Brain pericyte (primary cell): Measurements from ENCODE around the gene AGPAT1.
"Not testable (repeated sequence)": the region's sequence is repeated elsewhere in the genome, so short reads cannot be mapped to it uniquely, and the experiment has no call there.

ENCODE experiments used
- DNase-seq: peaks from one replicate; pipeline ENCODE4 v3.0.0-alpha.2; 2012; ENCODE audit warnings: low read depth, low spot score

AGPAT1 gene, protein sequence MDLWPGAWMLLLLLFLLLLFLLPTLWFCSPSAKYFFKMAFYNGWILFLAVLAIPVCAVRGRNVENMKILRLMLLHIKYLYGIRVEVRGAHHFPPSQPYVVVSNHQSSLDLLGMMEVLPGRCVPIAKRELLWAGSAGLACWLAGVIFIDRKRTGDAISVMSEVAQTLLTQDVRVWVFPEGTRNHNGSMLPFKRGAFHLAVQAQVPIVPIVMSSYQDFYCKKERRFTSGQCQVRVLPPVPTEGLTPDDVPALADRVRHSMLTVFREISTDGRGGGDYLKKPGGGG

DNA sequence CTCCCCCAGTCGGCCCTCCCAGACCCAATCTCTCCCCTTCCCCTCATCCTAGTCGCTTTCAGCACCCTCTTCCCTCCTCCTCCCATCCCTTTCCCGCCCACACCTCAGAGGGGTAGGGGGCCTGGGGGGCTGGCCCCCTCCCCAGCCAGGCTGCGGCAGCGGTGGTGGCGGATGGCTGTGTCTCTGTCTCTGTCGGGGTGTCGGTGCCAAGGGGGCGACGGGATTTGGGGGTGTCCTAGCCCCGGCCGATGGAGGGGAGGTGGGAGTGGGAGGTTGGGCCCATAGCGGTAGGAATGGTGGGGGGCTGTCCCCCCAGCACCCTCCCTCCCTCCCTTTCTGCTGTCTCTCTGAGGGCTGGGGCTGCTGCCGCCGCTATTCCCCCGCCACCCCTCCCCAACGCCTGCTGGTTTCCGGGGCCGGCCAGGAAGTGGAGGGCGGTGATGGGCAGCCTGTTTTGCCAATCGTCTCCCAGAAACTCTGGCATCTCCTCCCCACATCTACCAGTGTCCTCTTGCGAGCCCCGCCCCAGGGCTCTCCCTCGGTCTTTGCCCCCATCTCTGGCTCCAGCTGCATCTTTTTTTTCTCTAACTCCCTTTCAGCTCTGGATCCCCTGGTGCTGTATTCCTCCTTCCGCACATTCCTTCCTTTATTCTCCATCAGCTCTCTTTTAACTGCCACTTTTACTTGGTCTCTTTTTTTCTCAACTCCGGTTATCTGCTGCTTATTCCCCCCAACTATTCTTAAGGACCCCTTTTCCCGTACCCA lies at the start of gene AGPAT1:
TSS of gene AGPAT1 (minus strand) at position 374 of the 765 bp plus-strand sequence. CDS start 4,588 bp downstream, outside the sequence.
- DNase-seq: peak; percentile 82

DNA sequence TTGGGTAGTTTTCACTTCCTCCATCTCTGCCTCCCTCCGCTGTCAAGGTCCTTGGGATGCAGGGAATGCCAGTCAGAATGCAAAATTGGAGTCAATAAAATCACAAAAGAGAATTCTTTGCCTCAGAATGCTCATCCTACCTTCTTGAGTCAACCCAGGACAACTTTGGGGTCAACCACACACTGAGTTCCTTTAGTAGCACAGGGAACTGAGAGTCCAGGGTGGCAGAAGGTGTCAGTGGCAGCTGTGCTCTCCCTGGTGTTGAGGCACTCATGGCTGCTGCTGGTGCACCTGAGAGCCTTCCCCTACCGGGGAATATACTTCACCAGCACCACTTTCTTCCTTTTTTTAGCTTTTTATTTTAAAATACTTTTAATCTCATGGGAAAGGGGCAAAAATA lies 48.8 kb upstream of the AGPAT1 start:
- no peak for DNase-seq

DNA sequence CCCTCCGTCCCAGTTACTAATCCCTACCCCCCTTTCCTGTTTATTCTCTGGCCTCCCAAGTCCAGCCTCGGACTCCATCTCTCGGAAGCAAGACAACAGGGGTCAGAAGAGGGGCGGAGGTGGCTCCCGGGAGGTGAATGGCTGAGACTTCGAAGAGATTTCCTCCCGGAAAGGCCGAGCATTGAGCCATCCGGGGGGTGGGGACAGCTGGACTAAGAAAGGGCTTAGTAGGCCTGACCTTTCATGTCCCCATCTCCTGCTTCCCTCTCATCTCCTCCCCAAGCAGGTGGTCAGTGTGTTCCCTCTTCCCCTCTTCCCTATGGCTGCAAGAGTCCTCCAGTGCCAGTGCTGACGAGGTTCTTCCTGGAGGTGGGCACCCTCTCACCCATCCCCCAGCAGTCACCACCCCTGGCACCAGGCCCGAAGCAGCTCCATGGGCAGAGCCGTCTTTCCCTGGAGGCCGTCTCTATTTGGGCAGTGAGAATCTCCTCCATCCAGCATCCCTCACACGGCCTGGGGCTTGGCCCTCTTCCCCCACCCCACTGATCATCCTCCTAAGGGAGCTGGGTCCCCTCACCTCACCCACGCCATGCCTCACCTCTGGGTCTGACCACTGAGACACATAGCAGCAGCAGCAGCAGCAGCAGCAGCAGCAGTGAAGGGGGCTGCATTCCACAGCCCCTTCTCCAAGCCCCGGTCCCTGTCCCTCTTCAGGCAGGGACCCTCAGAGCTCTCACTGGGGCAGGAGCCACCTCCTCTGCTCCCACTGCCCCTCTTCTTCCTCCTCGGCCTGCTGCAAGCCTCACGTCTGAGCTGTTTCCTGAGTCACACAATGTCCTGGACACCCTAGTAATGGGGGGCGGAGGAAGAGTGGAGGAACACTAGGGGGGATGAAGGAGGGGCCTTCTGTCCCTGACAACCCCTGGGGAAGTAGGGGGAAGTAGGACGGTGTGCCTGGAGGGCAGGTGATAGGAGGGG lies 47.7 kb upstream of the AGPAT1 start, which contains the start of gene NOTCH4:
TSS of gene NOTCH4 (minus strand) at position 810 of the 978 bp plus-strand sequence. CDS start at position 671, 139 bp downstream.
- DNase-seq: no peak

DNA sequence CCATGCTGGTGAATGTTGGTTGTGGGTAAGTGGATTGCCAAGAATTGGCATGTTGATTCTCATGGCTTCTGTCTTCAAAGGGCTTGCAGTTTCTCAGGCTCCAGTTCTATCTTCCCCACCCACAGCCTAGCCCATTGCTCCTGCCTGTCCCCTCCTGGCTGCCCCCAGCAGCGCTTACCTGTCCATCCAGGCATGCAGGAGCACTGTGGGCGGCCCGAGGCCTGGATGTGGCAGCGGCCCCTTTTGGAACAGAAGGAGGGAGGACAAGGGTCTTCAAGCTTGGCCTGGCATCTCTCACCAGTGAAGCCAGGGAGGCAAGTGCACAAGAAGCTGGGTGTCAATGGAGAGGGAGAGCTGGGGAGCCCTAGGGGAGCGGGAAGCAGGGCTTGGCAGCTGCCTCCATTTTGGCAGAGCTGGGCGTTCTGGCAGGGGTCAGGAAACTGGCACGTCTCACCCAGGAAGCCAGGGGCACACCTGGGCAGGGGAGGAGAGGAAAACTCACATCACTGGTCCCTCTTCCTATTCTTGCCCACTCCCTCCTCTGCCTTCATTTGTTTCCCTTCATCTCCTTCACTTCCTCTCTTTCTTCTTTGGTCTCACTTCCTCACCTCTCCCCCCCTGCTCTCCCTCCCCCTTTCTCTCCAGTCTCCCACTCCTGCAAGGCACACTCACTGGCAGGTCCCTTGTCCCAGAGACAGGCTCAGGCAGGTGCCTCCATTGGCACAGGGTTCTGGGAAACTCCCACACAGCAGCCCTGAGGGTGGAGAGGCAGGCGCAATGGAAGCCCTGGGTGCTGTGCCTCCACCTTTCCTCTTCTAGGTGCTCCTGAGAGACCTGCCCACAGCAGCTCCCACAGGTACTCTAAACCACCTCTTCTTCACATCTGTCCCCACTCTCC lies 46.7 kb upstream of the AGPAT1 start:
- DNase-seq: no peak

DNA sequence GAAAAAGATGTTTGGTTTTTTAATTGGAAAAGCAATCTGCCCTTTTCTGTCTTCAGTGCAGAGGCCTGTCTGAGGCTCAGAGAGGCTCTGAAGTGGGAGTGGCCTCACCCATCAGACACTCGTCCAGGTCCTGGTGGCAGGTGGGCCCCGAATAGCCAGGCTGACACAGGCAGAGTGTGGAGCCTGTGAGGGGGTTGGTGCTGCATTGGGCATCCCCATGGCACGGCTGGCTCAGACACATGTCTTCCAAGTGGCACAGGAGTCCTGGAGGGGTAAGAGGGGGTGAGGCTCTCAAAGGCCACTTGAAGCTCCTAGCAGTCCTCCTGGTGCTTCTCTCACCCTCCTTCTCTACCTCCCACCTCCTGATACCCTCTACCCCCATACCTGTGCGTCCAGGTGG lies 44.1 kb upstream of the AGPAT1 start:
- no peak for DNase-seq

DNA sequence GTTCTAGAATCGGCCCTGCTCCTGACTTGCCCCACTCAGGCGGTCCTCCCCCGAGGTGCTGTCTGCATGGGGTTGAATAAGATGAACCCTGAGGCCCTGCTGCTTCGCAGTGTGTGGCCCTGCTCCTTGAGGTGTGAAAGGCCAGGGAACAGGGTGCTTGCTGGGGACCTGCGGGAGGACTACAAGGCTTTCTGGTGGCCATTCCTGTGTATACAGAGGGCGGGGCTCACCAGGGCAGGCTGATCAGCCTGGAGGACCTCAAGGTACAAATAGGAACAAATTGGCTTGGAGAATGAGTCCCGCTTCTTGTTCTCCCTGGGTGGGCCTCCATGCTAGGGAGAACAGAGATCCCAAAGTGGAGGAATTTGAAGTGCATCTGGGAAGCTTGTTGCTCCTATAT lies 42.3 kb upstream of the AGPAT1 start:
- DNase-seq: no peak

DNA sequence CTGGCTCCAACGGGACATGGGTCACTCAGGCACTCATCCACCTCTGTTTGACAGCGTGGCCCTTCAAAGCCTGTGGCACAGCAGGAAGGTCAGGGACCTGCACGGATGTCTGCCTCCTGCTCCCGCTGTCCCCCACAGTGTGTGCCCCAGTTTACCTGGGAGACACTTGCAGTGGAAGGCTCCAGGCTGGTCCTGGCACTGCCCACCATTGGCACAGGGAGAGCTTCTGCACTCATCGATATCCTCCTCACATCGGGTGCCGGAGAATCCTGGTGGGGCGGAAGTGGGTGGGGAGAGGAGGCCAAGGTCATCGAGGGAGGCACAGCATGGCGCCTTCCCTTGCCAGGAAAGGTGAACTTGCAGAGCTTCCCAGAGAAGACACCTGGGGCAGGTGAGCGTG lies 41.1 kb upstream of the AGPAT1 start:
- no peak for DNase-seq

DNA sequence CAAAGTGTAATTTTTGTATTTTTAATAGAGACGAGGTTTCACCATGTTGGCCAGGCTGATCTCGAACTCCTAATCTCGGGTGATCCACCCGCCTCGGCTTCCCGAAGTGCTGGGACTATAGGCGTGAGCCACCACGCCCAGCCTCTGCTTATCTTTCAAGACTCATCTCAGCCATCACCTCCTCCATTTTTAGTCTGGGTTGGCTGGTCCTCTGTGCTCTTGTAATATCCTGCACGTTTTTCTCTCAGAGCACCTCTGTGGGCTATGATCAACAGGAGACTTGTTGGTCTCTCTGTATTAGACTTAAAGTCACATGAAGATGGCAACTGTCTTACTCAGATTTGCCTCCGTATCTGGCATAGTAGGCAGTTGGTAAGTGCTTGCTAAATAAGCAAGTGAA lies 40.4 kb upstream of the AGPAT1 start:
- DNase-seq: no peak

DNA sequence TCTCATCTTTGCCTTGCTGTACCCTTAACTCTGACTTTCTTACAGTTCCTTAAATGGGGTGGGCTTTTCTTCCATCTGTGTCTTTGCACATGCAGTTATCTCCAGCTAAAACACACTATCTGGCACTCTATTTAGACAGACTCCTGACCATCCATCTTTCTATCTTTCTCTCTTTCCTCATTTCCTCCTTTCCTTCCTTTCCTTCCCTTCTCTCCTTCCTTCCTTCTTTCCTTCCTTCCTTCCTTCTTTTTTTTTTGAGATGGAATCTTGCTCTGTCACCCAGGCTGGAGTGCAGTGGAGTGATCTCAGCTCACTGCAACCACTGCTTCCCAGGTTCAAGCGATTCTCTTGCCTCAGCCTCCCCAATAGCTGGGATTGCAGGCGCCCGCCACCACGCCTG lies 39.7 kb upstream of the AGPAT1 start:
- DNase-seq: no peak

DNA sequence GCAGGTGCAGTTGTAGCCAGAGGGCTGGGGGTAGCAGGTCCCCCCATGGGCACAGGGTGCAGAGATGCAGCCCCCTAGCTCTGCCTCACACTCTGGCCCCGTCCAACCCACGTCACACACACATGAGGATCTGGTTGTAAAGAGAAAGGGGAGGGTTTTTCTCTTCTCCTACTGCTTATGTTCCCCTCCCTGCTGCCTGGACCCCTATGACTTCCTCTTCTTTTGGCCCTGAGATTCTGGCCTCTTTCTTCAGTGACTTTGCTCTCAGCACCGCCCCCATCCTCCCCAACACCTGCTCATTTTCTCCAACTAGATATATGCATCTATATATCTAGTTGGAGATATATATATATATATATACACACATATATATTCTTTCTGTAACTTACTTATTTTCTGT lies 38.2 kb upstream of the AGPAT1 start:
- DNase-seq: no peak

DNA sequence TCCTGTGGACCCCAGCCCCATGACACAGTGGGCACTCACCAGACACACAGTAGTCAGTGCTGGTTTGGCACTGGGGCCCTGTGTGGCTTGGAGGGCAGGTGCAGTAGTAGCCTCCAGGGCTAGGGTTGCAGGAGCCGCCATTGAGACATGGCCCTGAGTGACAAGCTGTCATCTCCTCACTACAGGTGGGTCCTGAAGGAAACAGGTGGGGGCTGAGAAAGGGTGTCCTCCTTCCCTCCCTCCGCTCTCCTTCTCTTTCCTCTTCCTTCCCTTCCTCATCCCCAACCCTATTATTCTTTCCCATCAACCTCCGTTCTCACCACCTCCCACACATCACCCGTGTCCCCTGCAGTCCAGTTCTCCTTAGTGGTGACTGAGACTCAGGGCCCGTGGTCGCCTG lies 37.8 kb upstream of the AGPAT1 start:
- DNase-seq: no peak

DNA sequence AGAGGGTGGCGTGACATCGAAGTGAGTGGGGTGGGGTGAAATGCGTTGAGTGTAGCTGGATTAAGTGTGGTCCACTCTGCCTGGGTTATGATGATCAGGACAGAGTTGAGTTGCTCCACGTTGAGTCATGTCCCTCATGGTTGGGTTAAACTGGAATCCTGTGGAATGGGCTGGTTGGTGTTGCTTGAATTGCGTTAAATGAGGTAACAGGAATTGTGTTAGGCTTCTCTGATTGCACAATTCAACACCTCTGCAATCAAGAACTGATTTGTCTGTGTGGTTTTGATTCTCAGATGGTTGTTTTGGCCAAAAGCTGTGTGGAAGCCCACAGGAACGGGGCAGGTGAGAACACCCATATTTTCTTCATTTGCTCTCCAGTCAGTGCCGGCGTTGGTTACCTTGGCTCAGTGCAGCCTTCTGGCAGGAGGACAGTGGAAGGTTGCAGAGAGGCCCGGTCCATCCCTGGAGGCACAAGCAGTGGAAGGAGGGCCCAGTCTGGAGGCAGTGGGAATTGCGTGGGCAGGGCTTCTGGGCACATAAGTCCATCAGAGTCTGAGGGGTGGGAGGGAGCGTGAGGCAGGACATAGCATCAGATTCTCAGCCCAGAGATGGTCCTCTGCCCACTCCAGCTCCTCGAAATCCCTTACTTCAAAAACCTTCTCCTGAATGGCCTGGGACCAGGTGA lies 36.3 kb upstream of the AGPAT1 start:
- DNase-seq: no peak

DNA sequence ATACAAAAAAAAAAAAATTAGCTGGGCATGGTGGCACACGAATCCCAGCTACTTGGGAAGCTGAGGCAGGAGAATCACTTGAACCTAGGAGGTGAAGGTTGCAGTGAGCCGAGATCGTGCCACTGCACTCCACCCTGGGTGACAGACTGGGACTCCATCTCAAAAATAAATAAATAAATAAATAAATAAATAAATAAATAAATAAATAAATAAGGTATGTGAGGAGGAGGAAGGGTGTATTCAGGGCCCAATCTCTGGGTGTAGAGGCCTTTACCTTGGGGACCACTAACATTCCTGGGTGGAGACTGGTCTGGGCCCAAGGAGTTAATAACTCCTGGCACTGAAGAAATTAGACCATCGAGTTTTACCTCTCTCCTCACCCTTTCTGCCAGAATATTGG lies 35.5 kb upstream of the AGPAT1 start:
- not testable (repeated sequence) for DNase-seq

DNA sequence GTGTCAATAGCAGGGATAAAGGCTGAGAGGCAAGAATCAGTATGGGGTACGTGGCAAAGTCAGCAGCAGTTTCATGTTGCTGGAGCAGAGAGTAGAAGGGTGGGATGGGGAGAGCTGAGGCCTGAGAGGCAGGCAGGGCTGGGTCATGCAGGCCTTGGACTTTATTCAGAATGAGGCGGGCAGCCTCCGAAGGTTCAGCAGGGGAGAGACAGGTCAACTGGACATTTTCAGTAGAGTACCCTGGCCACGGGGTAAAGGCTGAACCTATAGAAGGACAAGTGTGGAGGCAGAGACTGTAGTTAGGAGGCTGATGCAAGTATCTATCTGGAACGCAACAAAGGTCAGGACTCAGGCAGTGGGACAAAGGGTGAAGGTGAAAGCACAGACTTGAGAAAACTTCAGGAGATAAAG lies 34.3 kb upstream of the AGPAT1 start:
- DNase-seq: no peak

DNA sequence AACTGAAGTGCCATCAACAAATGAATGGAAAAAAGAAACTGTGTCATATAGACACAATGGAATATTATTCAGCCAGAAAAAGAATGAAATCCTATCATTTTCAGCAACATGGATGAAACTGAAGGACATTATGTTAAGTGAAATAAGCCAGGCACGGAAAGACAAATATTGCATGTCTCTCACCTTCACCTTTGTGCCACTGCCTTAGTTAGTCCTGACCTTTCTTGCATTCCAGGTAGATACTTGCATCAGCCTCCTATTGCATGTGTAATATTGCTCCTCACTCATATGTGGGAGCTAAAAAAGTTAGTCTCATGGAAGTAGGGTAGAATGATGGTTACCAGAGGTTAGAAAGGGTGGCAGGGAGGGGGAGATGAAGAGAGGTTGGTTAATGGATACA lies 33.1 kb upstream of the AGPAT1 start:
- DNase-seq: no peak

DNA sequence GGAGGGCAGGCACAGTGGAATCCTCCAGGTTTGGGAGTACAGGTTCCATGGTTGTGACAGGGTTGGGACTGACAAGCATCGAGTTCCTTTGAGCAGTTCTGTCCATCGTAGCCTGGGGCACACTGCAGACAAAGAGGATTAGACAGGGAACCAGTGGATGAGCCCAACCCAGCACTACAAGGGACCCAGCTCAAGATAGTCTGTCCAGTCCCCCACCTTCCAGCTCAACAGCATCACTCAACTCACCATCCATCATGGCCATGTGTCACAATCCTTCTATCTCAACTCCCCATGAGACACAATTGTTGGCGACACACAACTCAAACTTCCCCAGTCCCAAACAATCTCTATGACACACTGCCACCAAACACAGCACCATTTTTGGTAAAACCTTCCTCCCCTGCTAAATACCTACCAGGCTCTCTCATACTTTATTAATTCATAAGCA lies 28.4 kb upstream of the AGPAT1 start:
- no peak for DNase-seq

DNA sequence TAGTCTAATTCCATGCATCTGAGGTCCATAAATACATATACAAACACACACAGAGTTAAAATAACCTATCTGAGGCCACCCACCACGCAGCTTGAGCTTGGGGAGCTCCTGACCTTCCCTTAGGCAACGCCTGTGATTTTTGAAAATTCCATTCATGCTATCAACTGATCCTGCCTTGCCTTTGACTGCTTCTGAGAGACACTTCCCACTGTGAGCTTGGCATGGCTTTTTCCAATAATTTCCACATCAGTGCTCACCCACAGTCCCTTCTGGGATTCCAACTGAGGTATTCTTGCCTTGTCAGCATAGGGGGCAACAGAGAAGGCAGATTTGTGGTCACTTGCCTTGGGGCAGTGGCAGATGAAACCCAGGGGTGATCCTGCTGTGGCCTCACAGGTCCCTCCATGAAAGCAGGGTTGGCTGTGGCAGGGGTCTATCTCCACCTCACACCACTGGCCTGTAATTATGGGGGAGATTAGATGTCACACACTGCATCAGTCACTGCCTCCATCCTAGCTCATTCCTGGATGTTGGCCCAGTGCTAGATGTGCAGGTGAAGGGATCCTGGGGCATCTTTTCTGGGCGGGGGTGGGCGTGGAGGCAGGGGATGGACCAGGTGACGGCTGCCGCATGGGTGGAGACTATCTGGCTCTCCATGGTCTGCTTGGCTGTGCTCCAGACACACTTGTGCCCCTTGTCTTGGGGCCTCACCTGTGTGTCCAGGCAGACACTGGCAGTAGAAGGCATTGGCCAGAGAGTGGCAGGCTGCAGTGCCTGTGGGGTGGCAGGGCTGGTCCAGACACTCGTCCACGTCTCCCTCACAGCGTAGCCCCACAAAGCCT lies 27.8 kb upstream of the AGPAT1 start:
- no peak for DNase-seq

DNA sequence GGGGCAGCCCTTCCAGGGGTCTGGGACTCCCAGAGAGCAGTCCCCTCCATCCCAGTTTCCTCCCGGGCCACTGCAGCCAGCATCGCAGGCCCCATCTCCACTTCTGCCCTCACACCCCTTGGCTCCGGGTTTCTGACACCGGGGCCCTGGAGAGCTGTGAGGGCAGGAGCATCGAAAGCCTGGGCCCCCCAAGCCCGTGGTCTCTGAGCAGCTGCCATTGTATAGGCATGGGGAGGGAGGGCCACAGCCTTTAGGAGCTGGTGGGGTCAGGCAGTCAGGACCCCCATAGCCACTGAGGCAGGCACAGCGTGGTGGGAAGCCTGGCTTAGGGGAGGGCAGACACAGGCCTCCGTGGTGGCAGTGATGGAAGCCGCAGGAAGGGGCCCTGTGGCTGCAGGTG lies 26.3 kb upstream of the AGPAT1 start:
- no peak for DNase-seq

DNA sequence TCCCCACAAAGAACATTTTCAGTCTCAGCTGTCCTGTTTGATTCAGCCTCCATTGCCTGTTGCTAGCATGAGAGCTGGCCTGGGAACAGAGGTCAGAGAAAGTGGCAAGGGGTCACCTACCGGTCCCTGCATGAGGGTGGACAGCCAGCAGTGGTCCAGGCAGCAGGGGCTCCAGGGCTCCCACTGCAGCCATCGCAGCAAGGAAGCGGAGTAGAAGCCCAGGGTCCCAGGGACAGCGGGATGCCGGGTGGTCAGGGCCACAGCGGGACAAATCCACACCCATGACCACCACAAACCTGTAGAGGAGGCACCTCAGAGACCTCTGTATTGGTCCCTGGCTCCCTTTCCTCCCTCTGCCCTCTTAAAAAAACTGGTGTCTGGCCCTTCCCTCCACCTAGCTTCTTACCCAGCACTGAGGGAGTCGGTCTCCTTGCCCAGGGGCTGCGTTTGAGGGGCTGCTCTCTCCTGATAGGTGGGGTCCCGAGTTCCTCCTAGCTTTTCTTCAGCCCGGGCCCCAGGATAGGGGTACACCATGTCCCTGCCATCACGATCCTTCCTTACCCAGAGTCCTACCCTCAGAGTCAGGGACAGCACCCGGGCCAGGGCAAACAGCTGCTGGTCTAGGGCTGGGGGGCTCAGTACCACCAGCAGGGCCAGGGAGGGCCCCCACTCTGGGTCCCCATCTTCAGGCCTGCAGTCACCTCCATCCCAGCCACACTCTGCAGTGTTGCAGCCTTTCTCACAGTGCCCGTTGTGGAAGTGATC lies 25.0 kb upstream of the AGPAT1 start:
- no peak for DNase-seq
